ENCODE measurements around the gene IMPACT. TPM values are rescaled to one million over a fixed set of nuclear protein-coding genes. Genes with fewer than 3 reads are reported as not detected.
A peak's percentile ranks its signal among the peaks of the same experiment; 100 is the strongest.

Gene IMPACT, protein sequence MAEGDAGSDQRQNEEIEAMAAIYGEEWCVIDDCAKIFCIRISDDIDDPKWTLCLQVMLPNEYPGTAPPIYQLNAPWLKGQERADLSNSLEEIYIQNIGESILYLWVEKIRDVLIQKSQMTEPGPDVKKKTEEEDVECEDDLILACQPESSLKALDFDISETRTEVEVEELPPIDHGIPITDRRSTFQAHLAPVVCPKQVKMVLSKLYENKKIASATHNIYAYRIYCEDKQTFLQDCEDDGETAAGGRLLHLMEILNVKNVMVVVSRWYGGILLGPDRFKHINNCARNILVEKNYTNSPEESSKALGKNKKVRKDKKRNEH
- total RNA-seq: 10 to 100 TPM in 2 of 4 donors, 1 to 10 TPM in 2; 4.1 to 63.9 (median 15.1) TPM

DNA sequence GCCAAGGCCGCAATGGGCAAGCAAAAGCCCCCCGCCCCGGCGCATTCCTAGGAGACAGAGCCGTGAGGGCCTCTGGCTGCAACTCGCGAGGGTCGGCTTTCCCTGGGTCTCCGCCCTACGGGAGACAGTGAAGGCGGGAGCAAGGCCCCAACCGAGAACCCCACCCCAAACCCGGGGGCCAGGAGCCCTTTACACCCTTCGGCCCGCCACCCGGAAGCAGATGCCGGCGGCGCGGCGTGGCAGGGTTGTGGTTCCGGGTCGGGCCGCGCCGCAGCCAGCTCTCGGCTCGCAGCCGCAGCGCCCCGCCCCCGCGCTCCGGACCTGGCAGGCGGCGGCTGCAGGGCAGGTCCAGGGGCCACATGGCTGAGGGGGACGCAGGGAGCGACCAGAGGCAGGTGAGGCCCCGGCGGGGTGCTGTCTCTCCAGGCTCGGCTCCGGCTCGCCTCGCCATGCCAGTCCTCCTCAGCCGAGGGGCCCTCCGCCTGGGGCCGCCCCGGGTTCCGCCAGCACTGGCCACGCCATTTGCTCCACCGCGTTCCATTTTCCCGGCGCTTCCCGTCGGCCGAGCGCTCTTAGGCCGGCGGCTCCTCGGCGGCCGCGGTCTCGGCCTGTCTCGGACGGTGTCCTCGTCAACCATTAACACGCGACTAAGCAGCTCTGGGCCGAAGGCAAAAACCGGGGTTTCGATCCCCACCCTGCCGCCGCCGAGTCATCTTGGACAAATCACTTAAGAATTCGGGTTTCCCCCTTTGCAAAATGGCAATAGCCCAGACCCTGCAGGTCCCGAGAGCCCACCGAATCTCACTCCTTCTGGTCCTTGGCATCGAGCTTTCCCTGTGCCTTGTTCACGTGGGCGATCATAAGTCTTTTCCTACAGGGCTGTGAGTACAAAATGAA, at the start of gene IMPACT:
Gene IMPACT, plus strand, starts transcription at position 273 of the 897 bp plus-strand sequence. Its CDS starts 87 bp downstream, at position 360.
- H3K27me3 ChIP-seq: no peaks in the 10 kb centered on the region
- H3K27ac ChIP-seq: peak within 1 kb of the TSS; percentile 83 to 84
- intact Hi-C loops (cut with DNase I; ENCODE audit: low total_unique reads): no loop called here
- no peak for TF ChIP-seq CTCF (IDR thresholded peaks at IDR 0.05)
- peak; percentile 16 to 52 for TF ChIP-seq POLR2A (IDR thresholded peaks at IDR 0.05)
- H3K4me3 ChIP-seq: peak within 1 kb of the TSS; percentile 87 to 90
- peak; percentile 71 to 81 for DNase-seq
- no peaks in the 10 kb centered on the region for H3K9me3 ChIP-seq
- H3K4me1 ChIP-seq: no peaks in the 10 kb centered on the region
- H3K36me3 ChIP-seq: no peaks in the 10 kb centered on the region

DNA sequence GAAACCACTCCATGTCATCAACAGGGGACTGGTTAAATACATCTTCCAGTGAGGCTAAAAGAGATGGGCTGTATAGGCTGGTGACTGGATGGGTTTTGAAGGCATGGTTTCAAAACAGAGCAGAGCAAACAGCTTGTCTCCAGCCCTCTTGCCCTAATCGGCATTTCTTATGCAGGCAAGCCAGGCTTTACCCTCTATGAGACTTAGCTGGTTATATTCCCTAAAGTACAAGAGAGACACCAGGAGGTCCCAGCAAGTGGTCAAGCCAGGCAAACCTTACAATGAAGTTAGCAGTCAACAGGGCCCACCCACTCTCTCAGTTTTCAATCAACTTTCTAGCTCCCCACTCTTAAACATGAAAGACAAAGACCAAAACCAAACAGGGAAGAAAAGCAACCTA, 47.9 kb upstream of the IMPACT start:
- TF ChIP-seq POLR2A (IDR thresholded peaks at IDR 0.05) (no peak), CTCF (IDR thresholded peaks at IDR 0.05) (no peak)
- Histone ChIP-seq H3K4me1 (no peaks in the 10 kb centered on the region), H3K9me3 (no peaks in the 10 kb centered on the region), H3K36me3 (no peaks in the 10 kb centered on the region), H3K27ac (no peak overlapping the region), H3K4me3 (no peak overlapping the region), H3K27me3 (no peaks in the 10 kb centered on the region)
- intact Hi-C loops (cut with DNase I; ENCODE audit: low total_unique reads): no loop called here
- no peak for DNase-seq

GRCh38 chr18:24380163-24380747, 46.2 kb upstream of the IMPACT start:
- Histone ChIP-seq H3K27me3 (no peaks in the 10 kb centered on the region), H3K4me1 (no peaks in the 10 kb centered on the region), H3K4me3 (no peak overlapping the region), H3K9me3 (no peaks in the 10 kb centered on the region), H3K36me3 (no peaks in the 10 kb centered on the region), H3K27ac (no peak overlapping the region)
- no peak for TF ChIP-seq CTCF (IDR thresholded peaks at IDR 0.05)
- TF ChIP-seq POLR2A (IDR thresholded peaks at IDR 0.05): no peak
- no peak for DNase-seq
- intact Hi-C loops (cut with DNase I; ENCODE audit: low total_unique reads): no loop called here

DNA sequence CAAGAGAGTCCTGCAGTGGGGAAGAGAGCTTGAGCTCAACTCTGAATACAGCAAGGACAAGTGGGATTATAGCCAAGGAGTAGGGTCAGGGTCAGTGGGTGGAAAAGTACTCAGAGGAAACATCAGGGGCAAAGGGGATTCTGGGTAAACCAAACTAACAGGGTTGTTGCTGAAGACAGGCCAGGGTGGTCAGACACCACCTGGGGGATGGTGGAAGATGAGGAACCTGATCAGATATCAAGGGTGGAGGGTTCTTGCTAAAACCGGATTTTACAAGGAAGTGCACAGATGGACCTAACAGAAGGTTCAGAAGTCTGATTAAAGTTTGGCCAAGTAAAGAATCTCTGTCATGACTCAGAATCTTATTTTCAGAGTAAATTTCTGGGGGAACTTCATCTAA, 45.3 kb upstream of the IMPACT start:
- Histone ChIP-seq H3K4me3 (no peak overlapping the region), H3K27me3 (no peaks in the 10 kb centered on the region), H3K27ac (no peak overlapping the region), H3K9me3 (no peaks in the 10 kb centered on the region), H3K36me3 (no peaks in the 10 kb centered on the region), H3K4me1 (no peaks in the 10 kb centered on the region)
- TF ChIP-seq CTCF (IDR thresholded peaks at IDR 0.05): no peak
- no peak for TF ChIP-seq POLR2A (IDR thresholded peaks at IDR 0.05)
- intact Hi-C loops (cut with DNase I; ENCODE audit: low total_unique reads): no loop called here
- no peak for DNase-seq
